ENCODE measurements around the gene FRYL. TPM values are rescaled to one million over a fixed set of nuclear protein-coding genes. Genes with fewer than 3 reads are reported as not detected.

Gene FRYL
- total and polyA plus RNA-seq, 2 of the 13 experiments (the other 11 are each of a cell fraction or from before 2014, with no cell fraction given): 9.7 to 19.6 TPM

DNA sequence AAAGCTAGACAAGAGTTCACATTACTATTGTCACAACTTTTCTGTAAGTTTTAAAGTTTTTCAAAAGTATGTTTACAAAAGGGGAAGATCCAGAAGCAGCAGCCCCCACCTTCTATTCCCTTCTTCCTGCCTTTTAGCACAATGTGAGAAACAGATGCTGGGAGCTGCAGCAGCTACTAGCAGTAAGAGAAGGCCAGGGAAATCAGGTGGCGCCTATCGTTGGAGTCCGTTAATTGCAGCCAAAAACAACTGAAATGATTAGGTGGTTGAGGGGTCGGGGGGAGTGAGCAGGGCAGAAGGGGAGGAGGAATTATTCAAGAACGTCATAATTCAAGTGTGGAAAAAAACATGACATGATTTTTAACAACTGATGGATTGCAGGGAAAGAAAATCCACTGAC, 27.4 kb downstream of the FRYL start:
- Histone ChIP-seq H3K4me1 (ENCODE audit: insufficient read depth, low read length) (no peaks in the 10 kb centered on the region), H3K9me3 (ENCODE audit: low read length) (no peaks in the 10 kb centered on the region), H3K4me2 (ENCODE audit: low read depth, low read length) (no peak overlapping the region), H3K36me3 (replicated peaks in 1 of 2; ENCODE audit: control insufficient read depth in 1 of 2, insufficient read depth in 2 of 2, low read length in 2 of 2) (no peaks in the 10 kb centered on the region), H3K27ac (ENCODE audit: extremely low read length, insufficient read depth, low read length) (no peak overlapping the region), H4K20me1 (ENCODE audit: insufficient read depth, low read length) (0 out of 2 replicates have a peak, but pooled peaks cover 3% of the 10 kb centered on the region), H2AFZ (ENCODE audit: low read length) (no peak overlapping the region), H3K9ac (ENCODE audit: insufficient read depth, low read depth, low read length) (no peak overlapping the region), H3K27me3 (ENCODE audit: control insufficient read depth in 1 of 2, insufficient read depth in 2 of 2, low read length in 2 of 2) (no peaks in the 10 kb centered on the region), H3K4me3 (replicated peaks in 1 of 3; ENCODE audit: insufficient read depth in 1 of 3, low read depth in 2 of 3, low read length in 3 of 3) (no peak overlapping the region), H3K79me2 (ENCODE audit: insufficient read depth, low read length) (peaks cover 28% of the 10 kb centered on the region)
- BruUV-seq (replicated peaks): no TSS peak
- no peak for DNase-seq (ENCODE audit: low spot score)
- POLR2A ChIA-PET: no interaction called here
- no peak for TF ChIP-seq ZBTB20 (CRISPR knock-in tag; IDR thresholded peaks at IDR 0.05; ENCODE audit: borderline replicate concordance, low read depth)
- TF ChIP-seq ZNF781 (CRISPR knock-in tag; IDR thresholded peaks at IDR 0.05; ENCODE audit: borderline replicate concordance, not compliant biosample characterization): no peak
- TF ChIP-seq ZNF451 (CRISPR knock-in tag; IDR thresholded peaks at IDR 0.05): no peak
- no peak for TF ChIP-seq ZBTB2 (CRISPR knock-in tag; IDR thresholded peaks at IDR 0.05; ENCODE audit: low read depth)
- TF ChIP-seq ZNF678 (CRISPR knock-in tag; IDR thresholded peaks at IDR 0.05): no peak
- TF ChIP-seq ZNF550 (CRISPR knock-in tag; IDR thresholded peaks at IDR 0.05; ENCODE audit: borderline replicate concordance): no peak
- no peak for TF ChIP-seq GTF2F1 (IDR thresholded peaks at IDR 0.05; ENCODE audit: low read length)
- no peak for TF ChIP-seq ELF1 (CRISPR knock-in tag; IDR thresholded peaks at IDR 0.05)
- no peak for TF ChIP-seq KDM5B (CRISPR knock-in tag; IDR thresholded peaks at IDR 0.05; ENCODE audit: borderline replicate concordance)
- FAIRE-seq: no peak
- intact Hi-C loops (cut with micrococcal nuclease; ENCODE audit: unreplicated experiment) (no loop called here), in situ Hi-C loops (cut with HindIII; ENCODE audit: extremely low pct_ligation_motif_present, low pct_unique_long_range_greater_than_20kb) (no loop called here)
- 92% methylated on average over 5 of the region's 5 CpGs for WGBS (ENCODE audit: low lambda C conversion rate)
- no peak for ATAC-seq
- CTCF ChIA-PET (ENCODE audit: low intra/inter-chr PET ratio, low total read pairs): no interaction called here

Measured in HepG2 (cell line).